Astrocyte (in vitro differentiated cells and primary cell): ENCODE results near the gene ITPK1.

Experiments used
- EZH2 ChIP-seq: IDR thresholded peaks from 2 replicates; pipeline ENCODE4 v1.6.1; 2012; ENCODE audit warnings: mild to moderate bottlenecking, low read length, inconsistent platforms; ENCODE audit not compliant: insufficient read depth
- TF ChIP-seq, protein P1 (sequence below): IDR thresholded peaks from 2 replicates; pipeline ENCODE4 v1.5.1; 2011; ENCODE audit warnings: low read depth, mild to moderate bottlenecking, inconsistent platforms, low read length, moderate library complexity; ENCODE audit not compliant: insufficient read depth

DNA sequence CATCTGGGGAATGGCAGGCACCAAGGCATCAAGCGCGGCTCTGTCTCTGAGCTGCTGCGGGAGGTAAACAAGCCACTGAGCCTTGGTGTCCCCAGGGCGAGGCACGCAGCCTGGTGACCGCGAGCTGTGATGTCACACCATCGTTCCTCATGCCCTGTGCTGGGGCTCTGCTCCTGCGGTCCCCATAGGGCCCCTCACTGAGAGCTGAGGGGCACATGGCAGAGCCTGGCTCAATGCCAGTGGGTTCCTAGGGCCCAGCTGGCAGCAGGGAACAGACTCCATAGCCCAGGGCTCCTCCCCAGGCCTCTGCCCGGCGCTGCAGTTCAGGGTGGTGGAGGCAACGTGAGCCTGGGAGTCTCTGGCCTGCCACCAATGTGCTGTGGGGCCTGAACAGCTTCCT, 170.2 kb downstream of the ITPK1 start:
- TF ChIP-seq, protein P1, sequence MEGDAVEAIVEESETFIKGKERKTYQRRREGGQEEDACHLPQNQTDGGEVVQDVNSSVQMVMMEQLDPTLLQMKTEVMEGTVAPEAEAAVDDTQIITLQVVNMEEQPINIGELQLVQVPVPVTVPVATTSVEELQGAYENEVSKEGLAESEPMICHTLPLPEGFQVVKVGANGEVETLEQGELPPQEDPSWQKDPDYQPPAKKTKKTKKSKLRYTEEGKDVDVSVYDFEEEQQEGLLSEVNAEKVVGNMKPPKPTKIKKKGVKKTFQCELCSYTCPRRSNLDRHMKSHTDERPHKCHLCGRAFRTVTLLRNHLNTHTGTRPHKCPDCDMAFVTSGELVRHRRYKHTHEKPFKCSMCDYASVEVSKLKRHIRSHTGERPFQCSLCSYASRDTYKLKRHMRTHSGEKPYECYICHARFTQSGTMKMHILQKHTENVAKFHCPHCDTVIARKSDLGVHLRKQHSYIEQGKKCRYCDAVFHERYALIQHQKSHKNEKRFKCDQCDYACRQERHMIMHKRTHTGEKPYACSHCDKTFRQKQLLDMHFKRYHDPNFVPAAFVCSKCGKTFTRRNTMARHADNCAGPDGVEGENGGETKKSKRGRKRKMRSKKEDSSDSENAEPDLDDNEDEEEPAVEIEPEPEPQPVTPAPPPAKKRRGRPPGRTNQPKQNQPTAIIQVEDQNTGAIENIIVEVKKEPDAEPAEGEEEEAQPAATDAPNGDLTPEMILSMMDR: no peak
- TF ChIP-seq EZH2: no peak
